PC-3 (cell line): Measurements from ENCODE around the gene CARMIL1. TPM values are rescaled to one million over a fixed set of nuclear protein-coding genes. Genes with fewer than 3 reads are reported as not detected.

Source experiments
- ATAC-seq: fragments of 200-7000 bp; cut with Tn5 transposase; 2 replicates; pipeline ENCODE4 v1.9.1; 2020; ENCODE audit warnings: mild to moderate bottlenecking, moderate library complexity
- Bru-seq: library from RNA; stranded (reverse); fragments of 400-500 nt; gene quantifications from one replicate; lab custom pipeline; 2021; lab: Mats Ljungman, UMichigan
- BruChase-seq, 2 experiments: library from RNA; stranded (reverse); fragments of 400-500 nt; gene quantifications; one replicate each; lab custom pipeline; 2021; lab: Mats Ljungman, UMichigan
- BruUV-seq: library from RNA; stranded (reverse); fragments of 400-500 nt; replicated peaks from 2 replicates; lab custom pipeline; 2021; lab: Mats Ljungman, UMichigan
- CTCF ChIA-PET: fragments of 300-600 bp; sonication (Branson Sonifier 250); formaldehyde crosslinking; loops from one replicate; lab custom pipeline; 2022; ENCODE audit warnings: antibody characterized with exemption; lab: Charles Lee
- POLR2A ChIA-PET: fragments of 300-600 bp; sonication (Branson Sonifier 250); formaldehyde crosslinking; loops from one replicate; lab custom pipeline; 2022; ENCODE audit warnings: antibody characterized with exemption; ENCODE audit not compliant: unreplicated experiment; lab: Charles Lee
- DNase-seq: peaks from one replicate; pipeline ENCODE4 v3.0.0-alpha.2; 2015
- H2AFZ ChIP-seq: fragments of 300-600 bp; sonication (generic); 2 replicates; pipeline ENCODE4 v1.6.0; 2016; ENCODE audit warnings: antibody characterized with exemption, low read length
- H3F3A ChIP-seq: fragments of 300-600 bp; sonication (generic); one replicate; pipeline ENCODE4 v1.6.0; 2017; ENCODE audit warnings: antibody characterized with exemption, low read length, control low read depth, mild to moderate bottlenecking; ENCODE audit not compliant: unreplicated experiment
- H3K27ac ChIP-seq: fragments of 300-600 bp; sonication (generic); 2 replicates; pipeline ENCODE4 v1.5.1; 2016; ENCODE audit warnings: mild to moderate bottlenecking, low read length
- H3K27me3 ChIP-seq: fragments of 300-600 bp; sonication (generic); 2 replicates; pipeline ENCODE4 v1.6.1; 2016; ENCODE audit warnings: low read length, mixed read lengths
- H3K36me3 ChIP-seq: fragments of 300-600 bp; sonication (generic); 2 replicates; pipeline ENCODE4 v1.6.1; 2016; ENCODE audit warnings: low read depth, mixed run types, low read length, mixed read lengths
- H3K4me1 ChIP-seq: fragments of 300-600 bp; sonication (generic); 2 replicates; pipeline ENCODE4 v1.5.1; 2016; ENCODE audit warnings: low read length; ENCODE audit not compliant: insufficient read depth
- H3K4me2 ChIP-seq: fragments of 300-600 bp; sonication (generic); 2 replicates; pipeline ENCODE4 v1.6.0; 2016; ENCODE audit warnings: low read length
- H3K4me3 ChIP-seq: fragments of 300-600 bp; sonication (generic); 2 replicates; pipeline ENCODE4 v1.5.1; 2016; ENCODE audit warnings: mild to moderate bottlenecking, low read length, mixed read lengths
- H3K79me2 ChIP-seq: fragments of 300-600 bp; sonication (generic); 2 replicates; pipeline ENCODE4 v1.6.1; 2017; ENCODE audit warnings: low read length, mixed read lengths
- H3K9ac ChIP-seq: fragments of 300-600 bp; sonication (generic); 2 replicates; pipeline ENCODE4 v1.6.0; 2016; ENCODE audit warnings: mild to moderate bottlenecking, low read length
- H3K9me2 ChIP-seq: fragments of 300-600 bp; sonication (generic); replicated peaks from 2 replicates; pipeline ENCODE4 v1.6.1; 2016; ENCODE audit warnings: mixed run types, low read length, mixed read lengths
- H3K9me3 ChIP-seq: fragments of 300-600 bp; sonication (generic); 2 replicates; pipeline ENCODE4 v1.6.1; 2016; ENCODE audit warnings: low read length, mixed read lengths
- H4K20me1 ChIP-seq: fragments of 300-600 bp; sonication (generic); 2 replicates; pipeline ENCODE4 v1.6.1; 2016; ENCODE audit warnings: low read length, mixed read lengths
- CTCF ChIP-seq: fragments of 300-600 bp; sonication (generic); conservative IDR thresholded peaks from 2 replicates; pipeline ENCODE4 v1.5.1; 2017; ENCODE audit warnings: antibody characterized with exemption, low read depth, mild to moderate bottlenecking, low read length
- EZH2 ChIP-seq: fragments of 300-600 bp; sonication (generic); IDR thresholded peaks from one replicate; pipeline ENCODE4 v1.6.1; 2017; ENCODE audit warnings: antibody characterized with exemption, mild to moderate bottlenecking, low read length; ENCODE audit not compliant: unreplicated experiment
- EZH2phosphoT487 ChIP-seq: fragments of 300-600 bp; sonication (generic); IDR thresholded peaks from 2 replicates; pipeline ENCODE4 v1.6.1; 2018; ENCODE audit warnings: mild to moderate bottlenecking, antibody characterized with exemption, low read length, borderline replicate concordance
- intact Hi-C: fragments of 100-400 bp; cut with micrococcal nuclease; formaldehyde crosslinking; loops from 2 replicates; pipeline ENCODE4 v1.9.0; 2023
- long read RNA-seq: library from polyadenylated mRNA; unstranded; transcript quantifications from one replicate; pipeline ENCODE4 v2.0.0, GENCODE V29; 2021; ENCODE audit not compliant: unreplicated experiment
- total RNA-seq: library from RNA; depleted of rRNA; stranded (reverse); fragments of >200 nt; gene quantifications from 2 replicates; pipeline ENCODE4 v1.2.3, GENCODE V29; 2014; rRNA removed

Gene CARMIL1
- 17.0 and 22.0 TPM in 2 replicates for total RNA-seq
- percentile 74 among the genes with signal in this experiment for Bru-seq, nascent RNA
- percentile 62 among the genes with signal in this experiment for BruChase-seq, experiment 1, labeled RNA remaining after a 6-hour chase
- BruChase-seq, experiment 2, labeled RNA remaining after a 2-hour chase: percentile 71 among the genes with signal in this experiment
- long read RNA-seq, full-length matches to known transcripts: 4 of 16 reads
- long read RNA-seq, partial matches to known transcripts: 6 of 16 reads
- long read RNA-seq, other reads (novel, unspliced or antisense): 6 of 16 reads

- no peaks in the 10 kb centered on the region for H3K9me2 ChIP-seq
- peak within 1 kb of the TSS; percentile 87 for H3K4me2 ChIP-seq
- intact Hi-C loops: loop anchor here (1.0 to 10.0 kb wide), 5 partner anchors 33 to 277 kb away; no protein-coding TSS in a partner anchor
- CTCF ChIA-PET: interaction anchor here (0.6 to 3.0 kb wide), 11 partner anchors 14 to 277 kb away, joined by 3 to 35 read pairs (median 7); no protein-coding TSS in a partner anchor
- ATAC-seq: peak; percentile 76
- POLR2A ChIA-PET: interaction anchor here (0.5 to 0.7 kb wide), 4 partner anchors 34 to 295 kb away, joined by 3 to 35 read pairs (median 10); no protein-coding TSS in a partner anchor
- peak within 1 kb of the TSS; percentile 81 for H3K9ac ChIP-seq
- H3F3A ChIP-seq: no peaks in the 10 kb centered on the region
- peak; percentile 90 for DNase-seq
- peak within 1 kb of the TSS; percentile 67 for H3K27ac ChIP-seq
- no peak for TF ChIP-seq EZH2phosphoT487
- TF ChIP-seq CTCF: peak; percentile 82
- no peak for TF ChIP-seq EZH2
- peaks cover 34% of the 10 kb centered on the region for H3K4me1 ChIP-seq
- peak within 1 kb of the TSS; percentile 80 for H2AFZ ChIP-seq
- H3K27me3 ChIP-seq: no peaks in the 10 kb centered on the region
- H4K20me1 ChIP-seq: no peaks in the 10 kb centered on the region
- BruUV-seq: no TSS peak
- H3K36me3 ChIP-seq: no peaks in the 10 kb centered on the region
- peak within 1 kb of the TSS; percentile 84 for H3K4me3 ChIP-seq
- no peaks in the 10 kb centered on the region for H3K9me3 ChIP-seq
- peaks cover 41% of the 10 kb centered on the region for H3K79me2 ChIP-seq
Measured at GRCh38 chr6:25278914-25279747, at the start of gene CARMIL1. Gene CARMIL1, plus strand, starts transcription at chr6:25279374. Its CDS starts 422 bp downstream, at chr6:25279796.

GRCh38 chr6:25229671-25230321 lies 49.4 kb upstream of the CARMIL1 start:
- CTCF ChIA-PET: interaction anchor here (0.5 kb wide), 1 partner anchor 898 kb away, joined by 4 read pairs; no protein-coding TSS in a partner anchor
- BruUV-seq: no TSS peak
- no peak for TF ChIP-seq EZH2phosphoT487
- TF ChIP-seq EZH2: no peak
- no peak for TF ChIP-seq CTCF
- DNase-seq (peak; percentile 74), ATAC-seq (peak; percentile 90)
- no peaks in the 10 kb centered on the region for H3K36me3 ChIP-seq
- no peaks in the 10 kb centered on the region for H3K9me2 ChIP-seq
- intact Hi-C loops: loop anchor here (1.0 kb wide), 1 partner anchor 83 kb away; no protein-coding TSS in a partner anchor
- H3F3A ChIP-seq: no peaks in the 10 kb centered on the region
- no peak overlapping the region for H3K4me3 ChIP-seq
- H3K4me2 ChIP-seq: peak overlapping the region; percentile 17
- POLR2A ChIA-PET: no interaction called here
- no peaks in the 10 kb centered on the region for H4K20me1 ChIP-seq
- H3K27ac ChIP-seq: peak overlapping the region; percentile 18
- H3K9me3 ChIP-seq: no peaks in the 10 kb centered on the region
- H3K4me1 ChIP-seq: peaks cover 20% of the 10 kb centered on the region
- H3K79me2 ChIP-seq: no peaks in the 10 kb centered on the region
- H2AFZ ChIP-seq: peak overlapping the region; percentile 20
- H3K9ac ChIP-seq: no peak overlapping the region
- no peaks in the 10 kb centered on the region for H3K27me3 ChIP-seq
